ENCODE data around the gene PRPH2.

The PRPH2 gene

GRCh38 chr6:42714098-42714761, 8.2 kb downstream of the PRPH2 start:
- TF ChIP-seq CTCF (IDR thresholded peaks at IDR 0.05; ENCODE audit: extremely low read depth, insufficient read depth, missing control alignments) = no peak
- in situ Hi-C loops (cut with MboI; ENCODE audit: low pct_unique_long_range_greater_than_20kb, low sequenced_read_pairs, unreplicated experiment) = no loop called here
- DNase-seq (ENCODE audit: low spot score) = no peak

- no peak for TF ChIP-seq CTCF (IDR thresholded peaks at IDR 0.05; ENCODE audit: extremely low read depth, insufficient read depth, missing control alignments)
- no peak for DNase-seq (ENCODE audit: low spot score)
- in situ Hi-C loops (cut with MboI; ENCODE audit: low pct_unique_long_range_greater_than_20kb, low sequenced_read_pairs, unreplicated experiment) = no loop called here
Observed at GRCh38 chr6:42711930-42712329, 10.5 kb downstream of the PRPH2 start.

GRCh38 chr6:42710316-42710715, 12.1 kb downstream of the PRPH2 start:
- no peak for DNase-seq (ENCODE audit: low spot score)
- in situ Hi-C loops (cut with MboI; ENCODE audit: low pct_unique_long_range_greater_than_20kb, low sequenced_read_pairs, unreplicated experiment) = no loop called here

GRCh38 chr6:42709871-42710270, 12.5 kb downstream of the PRPH2 start:
- no peak for TF ChIP-seq CTCF (IDR thresholded peaks at IDR 0.05; ENCODE audit: extremely low read depth, insufficient read depth, missing control alignments)
- in situ Hi-C loops (cut with MboI; ENCODE audit: low pct_unique_long_range_greater_than_20kb, low sequenced_read_pairs, unreplicated experiment) = no loop called here
- DNase-seq (ENCODE audit: low spot score) = no peak

More at GRCh38 chr6:42710316-42710715, 12.1 kb downstream of the PRPH2 start:
- TF ChIP-seq CTCF (IDR thresholded peaks at IDR 0.05; ENCODE audit: extremely low read depth, insufficient read depth, missing control alignments) = no peak

- TF ChIP-seq CTCF (IDR thresholded peaks at IDR 0.05; ENCODE audit: extremely low read depth, insufficient read depth, missing control alignments) = no peak
- in situ Hi-C loops (cut with MboI; ENCODE audit: low pct_unique_long_range_greater_than_20kb, low sequenced_read_pairs, unreplicated experiment) = no loop called here
- no peak for DNase-seq (ENCODE audit: low spot score)
Observed at GRCh38 chr6:42708096-42708495, 14.3 kb downstream of the PRPH2 start.

GRCh38 chr6:42707595-42707994, 14.8 kb downstream of the PRPH2 start:
- in situ Hi-C loops (cut with MboI; ENCODE audit: low pct_unique_long_range_greater_than_20kb, low sequenced_read_pairs, unreplicated experiment) = no loop called here
- no peak for DNase-seq (ENCODE audit: low spot score)

More at GRCh38 chr6:42707595-42707994, 14.8 kb downstream of the PRPH2 start:
- no peak for TF ChIP-seq CTCF (IDR thresholded peaks at IDR 0.05; ENCODE audit: extremely low read depth, insufficient read depth, missing control alignments)

All from GM13977 (cell line).